SHP77 treated with DMSO at 0.1 percent for 48 hours (cell line): ENCODE data around the gene EXD3.
"Not testable (repeated sequence)": the region's sequence is repeated elsewhere in the genome, so short reads cannot be mapped to it uniquely, and the experiment has no call there.

Experiments used
- DNase-seq: peaks from one replicate; lab custom pipeline; 2025; lab: John Stamatoyannopoulos, UW

EXD3 gene

GRCh38 chr9:137339908-137340462 is 83.0 kb downstream of the EXD3 start:
- not testable (repeated sequence) for DNase-seq

- no peak for DNase-seq
Observed at GRCh38 chr9:137339045-137339907, 83.7 kb downstream of the EXD3 start.

GRCh38 chr9:137336735-137337134 is 86.2 kb downstream of the EXD3 start:
- DNase-seq: no peak

GRCh38 chr9:137333016-137333671 is 89.8 kb downstream of the EXD3 start:
- no peak for DNase-seq

- DNase-seq: no peak
Observed at GRCh38 chr9:137331929-137332328, 91.0 kb downstream of the EXD3 start.

GRCh38 chr9:137330689-137331088 is 92.3 kb downstream of the EXD3 start:
- DNase-seq: no peak

GRCh38 chr9:137329590-137329989 is 93.4 kb downstream of the EXD3 start:
- not testable (repeated sequence) for DNase-seq

GRCh38 chr9:137327641-137328550 is 95.1 kb downstream of the EXD3 start:
- DNase-seq: not testable (repeated sequence)

- no peak for DNase-seq
Observed at GRCh38 chr9:137326445-137327065, 96.4 kb downstream of the EXD3 start.

GRCh38 chr9:137325799-137326198 is 97.2 kb downstream of the EXD3 start:
- DNase-seq: no peak

GRCh38 chr9:137325124-137325523 is 97.8 kb downstream of the EXD3 start:
- DNase-seq: no peak

GRCh38 chr9:137323531-137324331 is 99.2 kb downstream of the EXD3 start:
- DNase-seq: no peak

- DNase-seq: no peak
Observed at GRCh38 chr9:137321726-137322361, 101.1 kb downstream of the EXD3 start.

GRCh38 chr9:137320555-137321384 is 102.2 kb downstream of the EXD3 start:
- no peak for DNase-seq

- no peak for DNase-seq
Observed at GRCh38 chr9:137319739-137320551, 103.0 kb downstream of the EXD3 start.

- no peak for DNase-seq
Observed at GRCh38 chr9:137319011-137319738, 103.8 kb downstream of the EXD3 start.

- DNase-seq: no peak
Observed at GRCh38 chr9:137318602-137319001, 104.4 kb downstream of the EXD3 start.
